GM18499 (cell line): ENCODE data around the gene TLX1.

Source experiments
- ATAC-seq: cut with Tn5 transposase; IDR thresholded peaks from one replicate; pipeline ENCODE4 v1.9.1; 2021; ENCODE audit warnings: moderate number of reproducible peaks; ENCODE audit not compliant: insufficient read depth, unreplicated experiment

Gene TLX1

DNA sequence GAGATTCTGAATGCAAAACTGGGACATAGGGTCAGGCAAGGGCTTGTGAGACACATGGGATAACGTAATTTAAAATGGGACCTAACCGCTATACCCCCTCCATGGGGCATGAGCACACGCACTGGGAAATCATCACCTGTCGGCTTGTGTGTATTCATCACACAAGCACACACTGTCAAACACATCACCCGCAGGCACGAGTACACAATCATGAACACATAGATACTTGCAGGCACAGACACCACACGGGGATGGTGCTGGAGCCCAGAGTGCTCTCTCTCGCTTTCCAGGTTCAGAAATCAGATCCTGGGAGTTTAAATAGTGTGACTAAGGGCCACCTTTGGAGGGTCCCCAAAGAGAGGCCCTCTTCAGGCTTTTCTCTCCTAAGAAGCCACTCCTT lies 19.6 kb upstream of the TLX1 start:
- no peak for ATAC-seq

DNA sequence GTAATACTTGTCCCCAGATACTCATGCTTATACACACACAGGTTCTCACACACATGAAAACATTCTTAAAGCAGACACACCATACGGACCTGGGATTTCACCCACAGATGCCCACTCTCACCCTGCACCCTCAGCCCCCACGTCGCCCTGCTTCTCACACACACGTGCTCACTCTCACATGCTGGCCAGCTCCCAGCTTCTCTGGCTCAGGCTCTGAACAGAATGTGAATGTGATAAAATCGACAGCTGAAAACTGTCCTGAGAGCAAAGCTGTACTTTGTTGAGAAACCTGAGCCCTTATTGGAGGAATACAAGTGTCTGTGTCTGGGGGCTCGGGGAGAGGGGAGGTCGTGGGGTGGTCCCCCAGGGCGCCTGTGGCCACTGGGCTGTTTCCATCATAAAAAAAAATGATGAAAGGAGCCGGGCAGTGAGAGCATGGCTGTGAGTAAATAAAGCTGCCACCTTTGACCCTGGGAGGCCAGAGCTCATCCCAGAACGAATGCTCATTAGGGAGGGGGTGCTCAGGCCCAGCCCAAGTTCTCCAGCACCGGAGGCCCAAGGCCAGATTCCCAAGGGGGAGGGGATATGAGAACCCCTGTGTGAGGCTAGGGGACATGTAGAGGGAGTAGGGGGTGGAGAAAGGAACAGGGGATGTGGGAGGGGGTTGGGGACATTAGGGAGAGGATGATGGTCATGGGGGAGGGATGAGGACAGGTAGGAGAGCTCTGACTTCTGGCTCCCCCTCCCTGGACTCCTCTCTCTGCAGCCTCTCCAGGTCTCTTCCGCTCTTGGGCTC lies 18.1 kb upstream of the TLX1 start:
- ATAC-seq, result no peak

- no peak for ATAC-seq
Measured at GRCh38 chr10:101113890-101114403, 17.2 kb upstream of the TLX1 start.

DNA sequence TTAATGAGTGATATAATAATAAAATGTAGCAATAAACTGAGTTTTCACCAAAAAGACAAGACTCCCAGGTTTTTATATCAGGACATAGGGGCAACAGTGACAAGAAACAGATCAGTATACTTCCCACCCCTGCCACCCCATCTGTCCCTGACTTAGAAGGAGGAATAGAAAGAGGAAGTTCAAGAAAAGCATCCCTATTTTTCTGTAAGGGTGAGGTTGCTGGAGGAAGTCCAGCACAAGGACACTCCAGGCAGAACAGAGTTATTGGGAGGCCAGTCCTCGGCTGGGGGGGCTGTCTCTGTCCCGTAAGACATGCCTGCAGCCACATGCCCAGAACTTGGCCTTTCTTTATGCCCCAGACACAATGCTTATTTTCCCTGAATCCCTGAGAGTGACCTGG lies 16.5 kb upstream of the TLX1 start:
- no peak for ATAC-seq

DNA sequence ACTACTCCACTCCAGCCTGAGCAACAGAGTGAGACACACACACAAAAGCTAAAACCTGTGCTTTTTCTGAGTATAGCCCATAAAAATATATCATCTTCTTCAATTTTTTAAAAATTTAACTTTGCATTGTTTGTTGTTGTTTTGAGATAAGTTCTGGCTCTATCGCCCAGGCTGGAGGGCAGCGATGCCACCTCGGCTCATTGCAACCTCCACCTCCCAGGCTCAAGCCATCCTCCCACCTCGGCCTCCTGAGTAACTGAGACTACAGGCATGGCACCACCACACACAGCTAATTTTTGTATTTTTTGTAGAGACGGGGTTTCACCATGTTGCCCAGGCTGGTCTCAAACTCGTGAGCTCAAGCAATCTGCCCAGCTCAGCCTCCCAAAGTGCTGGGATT lies 14.3 kb upstream of the TLX1 start:
- no peak for ATAC-seq

GRCh38 chr10:101118031-101118430 lies 13.1 kb upstream of the TLX1 start:
- no peak for ATAC-seq

- no peak for ATAC-seq
Measured at GRCh38 chr10:101120520-101120883, 10.6 kb upstream of the TLX1 start.

GRCh38 chr10:101120884-101121653 lies 10.0 kb upstream of the TLX1 start:
- ATAC-seq, result no peak

DNA sequence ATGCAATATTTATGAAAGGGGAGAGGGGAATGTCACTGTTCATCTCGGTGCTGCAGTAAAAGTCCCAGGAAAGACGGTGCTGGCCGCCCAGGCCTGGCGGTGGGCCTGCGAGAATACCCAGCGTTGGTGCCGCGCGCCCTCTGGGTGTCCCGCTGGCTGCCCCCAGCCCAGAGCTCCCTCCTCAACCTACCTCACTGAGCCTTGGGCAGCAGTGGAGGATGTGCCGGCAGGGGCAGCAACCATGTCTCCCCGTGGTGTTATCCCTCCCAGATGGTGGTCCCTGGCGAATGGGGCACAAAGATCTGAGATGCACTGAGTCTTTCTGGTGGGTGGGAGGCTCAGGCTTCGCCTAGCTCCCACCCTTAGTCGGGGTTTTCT lies 9.5 kb upstream of the TLX1 start:
- no peak for ATAC-seq

- ATAC-seq, result no peak
Measured at GRCh38 chr10:101122270-101123084, 8.6 kb upstream of the TLX1 start.

GRCh38 chr10:101123085-101123814 lies 7.8 kb upstream of the TLX1 start:
- no peak for ATAC-seq

- ATAC-seq, result no peak
Measured at GRCh38 chr10:101123815-101124617, 7.1 kb upstream of the TLX1 start.

DNA sequence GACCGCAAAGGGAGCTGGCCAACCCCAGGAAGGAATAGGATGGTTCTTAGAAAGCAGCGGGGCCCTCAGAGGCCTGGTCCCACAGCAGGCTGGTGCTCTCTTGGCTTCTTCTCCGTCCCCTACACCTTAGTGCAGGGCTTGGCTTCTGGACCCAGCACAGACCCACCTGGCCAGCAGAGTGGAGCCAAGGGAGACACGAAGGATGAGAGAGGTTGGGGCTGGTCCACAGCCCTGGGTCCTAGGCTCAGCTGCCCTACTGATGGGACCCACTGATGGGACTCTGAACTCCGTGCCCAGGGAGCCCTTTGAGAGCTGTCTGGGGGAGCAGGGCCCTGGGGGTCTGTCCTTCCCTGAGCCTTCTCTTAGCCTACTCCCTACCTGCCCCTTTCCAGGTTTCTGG lies 6.2 kb upstream of the TLX1 start:
- ATAC-seq, result no peak

DNA sequence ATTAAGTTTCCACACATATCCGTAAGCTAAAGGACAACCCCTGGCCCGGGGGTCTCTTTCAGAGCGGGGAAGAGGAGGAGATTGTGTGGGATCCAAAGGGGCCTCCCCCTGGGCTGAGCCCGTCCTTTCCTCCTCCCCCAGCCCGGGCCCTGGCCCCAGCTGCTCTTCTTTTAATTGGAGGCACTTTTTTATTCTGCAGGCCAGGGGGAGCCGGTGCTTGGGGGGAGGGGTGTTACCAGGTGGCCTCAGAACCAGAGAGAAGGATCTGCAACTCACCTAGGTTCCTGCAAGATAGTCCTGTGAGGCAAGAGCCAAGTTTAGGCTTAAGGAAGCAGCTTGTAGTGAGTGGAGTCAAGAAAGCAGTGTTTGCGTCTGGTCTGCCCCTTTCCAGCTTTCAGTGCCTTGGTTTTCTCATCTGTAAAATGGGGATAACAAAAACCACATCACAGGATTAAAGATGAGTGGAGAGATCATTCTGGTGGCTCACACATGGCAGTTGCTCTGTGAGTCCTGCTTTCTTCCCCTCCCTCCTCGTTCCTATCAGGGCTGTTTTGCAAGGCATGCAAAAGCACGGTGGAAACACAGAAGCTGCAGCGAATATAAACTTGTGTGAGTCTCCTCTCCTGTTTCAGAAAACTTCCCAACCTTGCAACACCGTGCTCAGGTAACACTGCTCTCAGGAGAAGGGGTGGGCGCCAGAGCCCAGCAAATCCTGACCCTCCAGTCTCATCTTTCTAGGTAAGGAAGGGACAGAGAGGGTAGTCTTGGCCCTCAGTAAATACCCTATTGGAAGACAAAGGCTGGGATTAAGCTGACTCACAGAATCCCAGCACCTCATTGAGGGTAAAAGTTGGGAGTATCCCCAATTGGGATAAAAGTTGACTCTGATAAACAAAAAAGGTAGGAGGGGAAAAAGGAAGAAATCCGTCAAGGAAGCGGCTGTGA lies 4.1 kb upstream of the TLX1 start:
- ATAC-seq, result no peak

GRCh38 chr10:101130141-101130540 lies 959 bp upstream of the TLX1 start:
- ATAC-seq, result no peak

- no peak for ATAC-seq
Measured at GRCh38 chr10:101131962-101132635, 999 bp downstream of the TLX1 start.

DNA sequence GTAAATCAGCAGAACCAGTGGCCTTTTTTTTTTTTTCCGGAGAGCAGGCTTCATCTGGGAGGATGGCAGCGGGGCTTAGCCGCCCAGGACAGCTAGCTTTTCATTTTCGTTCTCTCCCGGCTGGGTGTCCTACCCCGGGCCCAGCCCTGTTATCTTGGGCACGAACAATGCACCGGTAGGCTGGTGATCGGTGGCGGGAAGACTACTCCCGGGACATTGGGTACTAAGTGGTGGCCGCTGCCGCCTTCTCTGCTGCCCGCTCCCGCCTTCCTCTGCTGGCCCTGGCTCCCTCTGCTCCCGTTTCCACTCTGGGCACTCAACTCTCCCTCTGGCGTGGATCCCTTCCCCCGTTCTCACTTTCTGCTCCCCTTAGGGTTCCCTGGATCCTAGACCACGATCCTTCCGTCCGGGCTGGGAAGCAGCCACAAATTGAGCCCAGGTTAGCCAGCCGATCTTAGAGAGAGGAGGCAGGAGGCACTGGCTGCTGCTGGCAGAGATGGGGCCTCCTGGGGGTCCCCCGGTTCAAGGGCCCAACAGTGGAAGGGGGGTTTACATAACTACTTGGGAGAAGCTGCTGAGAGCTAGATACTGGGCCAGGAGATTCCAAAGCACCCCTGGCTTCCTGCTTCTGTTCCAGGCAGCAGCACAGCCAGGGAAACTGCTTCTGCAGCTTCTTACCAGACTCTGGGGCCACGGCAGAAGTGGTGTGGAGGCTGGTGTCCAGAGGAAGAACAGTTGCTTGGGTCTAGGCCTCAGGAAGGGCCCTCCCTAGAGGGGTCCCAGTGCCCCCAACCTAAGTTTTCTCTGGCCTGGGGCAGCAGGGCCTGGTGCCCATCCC lies 1.8 kb downstream of the TLX1 start:
- no peak for ATAC-seq
